Common myeloid progenitor, CD34-positive (primary cell): ENCODE data around the gene ZBED1.
"Not testable (repeated sequence)": the region's sequence is repeated elsewhere in the genome, so short reads cannot be mapped to it uniquely, and the experiment has no call there.

Source experiments
- CTCF ChIA-PET: fragments of 350-600 bp; sonication (Branson Sonifier 250); formaldehyde crosslinking; loops from one replicate; lab custom pipeline; 2021; ENCODE audit warnings: antibody characterized with exemption; lab: Charles Lee
- POLR2A ChIA-PET: fragments of 350-600 bp; sonication (Branson Sonifier 250); formaldehyde crosslinking; loops from one replicate; lab custom pipeline; 2021; ENCODE audit warnings: antibody characterized with exemption; lab: Charles Lee
- DNase-seq, 3 donors: peaks; one replicate each; pipeline versions ENCODE4 v3.0.0 to v3.0.0-alpha.2; 2013
- H3K27ac ChIP-seq, 2 experiments: 1 replicate in 1 of 2; 2 replicates in 1 of 2; pipeline ENCODE4 v1.7.0; 2013; ENCODE audit warnings: inconsistent platforms in 2 of 2, low read length in 2 of 2, mild to moderate bottlenecking in 2 of 2, low read depth in 1 of 2, moderate library complexity in 1 of 2; ENCODE audit not compliant: severe bottlenecking in 2 of 2, insufficient read depth in 1 of 2, poor library complexity in 1 of 2
- H3K27me3 ChIP-seq, 5 experiments: replicated peaks in 2 of 5; 1 replicate in 3 of 5; 2 replicates in 2 of 5; pipeline versions ENCODE4 v1.6.1 to v1.7.0; 2013; ENCODE audit warnings: low read length in 4 of 5, mild to moderate bottlenecking in 2 of 5, moderate library complexity in 2 of 5, inconsistent platforms in 1 of 5; ENCODE audit not compliant: insufficient read depth in 5 of 5, control insufficient read depth in 4 of 5
- H3K36me3 ChIP-seq, 4 experiments: 1 replicate in 2 of 4; 2 replicates in 2 of 4; pipeline versions ENCODE4 v1.6.1 to v1.7.0; 2013; ENCODE audit warnings: low read length in 3 of 4, control low read depth in 1 of 4, mild to moderate bottlenecking in 1 of 4; ENCODE audit not compliant: control insufficient read depth in 4 of 4, insufficient read depth in 4 of 4
- H3K4me1 ChIP-seq, 4 experiments: 1 replicate in 3 of 4; 2 replicates in 1 of 4; pipeline versions ENCODE4 v1.6.1 to v1.7.1; 2013; ENCODE audit warnings: low read length in 3 of 4, mild to moderate bottlenecking in 3 of 4, control low read depth in 1 of 4, inconsistent platforms in 1 of 4, moderate library complexity in 1 of 4; ENCODE audit not compliant: control insufficient read depth in 4 of 4, insufficient read depth in 4 of 4; ENCODE audit errors: control extremely low read depth in 1 of 4
- H3K4me3 ChIP-seq, 7 experiments: 1 replicate in 4 of 7; 2 replicates in 3 of 7; pipeline versions ENCODE4 v1.5.1 to v1.7.0; 2013; ENCODE audit warnings: mild to moderate bottlenecking in 7 of 7, low read length in 6 of 7, moderate library complexity in 6 of 7, inconsistent platforms in 2 of 7, low read depth in 2 of 7, control low read depth in 1 of 7; ENCODE audit not compliant: insufficient read depth in 4 of 7, control insufficient read depth in 1 of 7; ENCODE audit errors: extremely low read depth in 1 of 7
- H3K9me3 ChIP-seq, 5 experiments: 1 replicate in 4 of 5; 2 replicates in 1 of 5; pipeline versions ENCODE4 v1.6.1 to v1.7.1; 2013; ENCODE audit warnings: low read length in 4 of 5, mild to moderate bottlenecking in 2 of 5, inconsistent platforms in 1 of 5, low read depth in 1 of 5, moderate library complexity in 1 of 5; ENCODE audit not compliant: control insufficient read depth in 4 of 5, insufficient read depth in 2 of 5; ENCODE audit errors: control extremely low read depth in 1 of 5
- WGBS: methylation state at CpG from one replicate; pipeline ENCODE4 v1.1.5; 2013; ENCODE audit not compliant: insufficient coverage; 5-methylcytosine and 5-hydroxymethylcytosine counted together

ZBED1 gene

GRCh38 chrX:2460821-2461710 is 39.7 kb downstream of the ZBED1 start:
- H3K4me3 ChIP-seq, H3K27me3 ChIP-seq, H3K36me3 ChIP-seq, H3K27ac ChIP-seq, POLR2A ChIA-PET, DNase-seq, H3K4me1 ChIP-seq, H3K9me3 ChIP-seq, CTCF ChIA-PET: not testable (repeated sequence)
- WGBS: 94% methylated on average over 7 of the region's 17 CpGs

GRCh38 chrX:2460048-2460447 is 40.7 kb downstream of the ZBED1 start:
- H3K4me3 ChIP-seq, H3K36me3 ChIP-seq, H3K9me3 ChIP-seq, H3K27me3 ChIP-seq, DNase-seq, H3K4me1 ChIP-seq, POLR2A ChIA-PET, CTCF ChIA-PET, H3K27ac ChIP-seq: not testable (repeated sequence)
- 100% methylated on average over 1 of the region's 10 CpGs for WGBS

GRCh38 chrX:2458309-2458708 is 42.5 kb downstream of the ZBED1 start:
- H3K36me3 ChIP-seq: no peaks in the 10 kb centered on the region

GRCh38 chrX:2457289-2458133 is 43.3 kb downstream of the ZBED1 start:
- Histone ChIP-seq H3K27me3 (no peaks in the 10 kb centered on the region), H3K9me3 (peaks cover 0 to 4% (median 0%) of the 10 kb centered on the region in 5 experiments), H3K36me3 (no peaks in the 10 kb centered on the region), H3K4me1 (no peaks in the 10 kb centered on the region), H3K27ac (no peak overlapping the region), H3K4me3 (no peak overlapping the region)
- no peak for DNase-seq
- WGBS: 94% methylated on average over 26 of the region's 26 CpGs
- POLR2A ChIA-PET: no interaction called here
- CTCF ChIA-PET: no interaction called here

More at GRCh38 chrX:2458309-2458708, 42.5 kb downstream of the ZBED1 start:
- Histone ChIP-seq H3K27ac (no peak overlapping the region), H3K4me1 (no peaks in the 10 kb centered on the region), H3K27me3 (no peaks in the 10 kb centered on the region), H3K9me3 (peaks cover 0 to 4% (median 0%) of the 10 kb centered on the region in 5 experiments), H3K4me3 (no peak overlapping the region)
- CTCF ChIA-PET: no interaction called here
- 100% methylated on average over 5 of the region's 6 CpGs for WGBS
- DNase-seq: no peak
- POLR2A ChIA-PET: no interaction called here

- H3K4me3 ChIP-seq, H3K27me3 ChIP-seq, H3K27ac ChIP-seq, H3K4me1 ChIP-seq, POLR2A ChIA-PET, CTCF ChIA-PET, H3K9me3 ChIP-seq, H3K36me3 ChIP-seq, DNase-seq: not testable (repeated sequence)
- WGBS: 98% methylated on average over 7 of the region's 8 CpGs
These were observed 44.7 kb downstream of the ZBED1 start for GRCh38 chrX:2456091-2456490.

GRCh38 chrX:2454620-2455019 is 46.2 kb downstream of the ZBED1 start:
- H3K4me3 ChIP-seq, CTCF ChIA-PET, H3K27me3 ChIP-seq, H3K9me3 ChIP-seq, H3K36me3 ChIP-seq, DNase-seq, H3K4me1 ChIP-seq, POLR2A ChIA-PET, H3K27ac ChIP-seq: not testable (repeated sequence)
- WGBS: 100% methylated on average over 5 of the region's 9 CpGs

- Histone ChIP-seq H3K27me3 (no peaks in the 10 kb centered on the region), H3K9me3 (peaks cover 0 to 4% (median 0%) of the 10 kb centered on the region in 5 experiments), H3K4me3 (no peak overlapping the region), H3K27ac (no peak overlapping the region), H3K36me3 (no peaks in the 10 kb centered on the region), H3K4me1 (no peaks in the 10 kb centered on the region)
- ChIA-PET CTCF (no interaction called here), POLR2A (no interaction called here)
- WGBS: 95% methylated on average over 2 of the region's 4 CpGs
- DNase-seq: no peak
These were observed 48.0 kb downstream of the ZBED1 start for GRCh38 chrX:2452799-2453198.
